CD4-positive, alpha-beta T cell treated with Interleukin-21 for 1 hour (primary cell): ENCODE data around the gene PDE6A.

Experiments
- DNase-seq: peaks from one replicate; pipeline ENCODE4 v3.0.0-alpha.2; 2020

Gene PDE6A

GRCh38 chr5:149808264-149808982 lies 136.2 kb downstream of the PDE6A start:
- DNase-seq: no peak
